Activated CD4-positive, alpha-beta T cell treated with anti-CD3 and anti-CD28 coated beads for 36 hours (primary cell): ENCODE measurements around the gene RAI14. TPM values are rescaled to one million over a fixed set of nuclear protein-coding genes. Genes with fewer than 3 reads are reported as not detected.
"Not testable (repeated sequence)": the region's sequence is repeated elsewhere in the genome, so short reads cannot be mapped to it uniquely, and the experiment has no call there.

Experiments
- ATAC-seq: fragments of 200-7000 bp; cut with Tn5 transposase; one replicate; pipeline ENCODE4 v1.10.0; 2021; ENCODE audit warnings: mild to moderate bottlenecking, moderate library complexity
- CTCF ChIA-PET: fragments of 350-600 bp; sonication (Branson Sonifier 250); formaldehyde crosslinking; loops from one replicate; lab custom pipeline; 2021; ENCODE audit warnings: antibody characterized with exemption; lab: Charles Lee
- POLR2A ChIA-PET: fragments of 350-600 bp; sonication (Branson Sonifier 250); formaldehyde crosslinking; loops from one replicate; lab custom pipeline; 2021; ENCODE audit warnings: antibody characterized with exemption, inconsistent platforms; lab: Charles Lee
- DNase-seq: peaks from one replicate; pipeline ENCODE4 v3.0.0-alpha.2; 2020
- H3K27ac Mint-ChIP-seq: one replicate; pipeline ENCODE4 v1.8.0; 2021; ENCODE audit warnings: mixed read lengths
- H3K27me3 Mint-ChIP-seq: one replicate; pipeline ENCODE4 v1.8.0; 2021; ENCODE audit warnings: mixed read lengths
- H3K36me3 Mint-ChIP-seq: one replicate; pipeline ENCODE4 v1.8.0; 2021; ENCODE audit warnings: low read depth, mixed read lengths
- H3K4me1 Mint-ChIP-seq: one replicate; pipeline ENCODE4 v1.8.0; 2021; ENCODE audit warnings: mixed read lengths
- H3K4me3 Mint-ChIP-seq: one replicate; pipeline ENCODE4 v1.8.0; 2021; ENCODE audit warnings: mild to moderate bottlenecking, moderate library complexity, mixed read lengths
- H3K9me3 Mint-ChIP-seq: one replicate; pipeline ENCODE4 v1.8.0; 2021; ENCODE audit warnings: low read depth, mixed read lengths
- intact Hi-C, 2 experiments: fragments of 100-400 bp; cut with DNase I in 1 of 2; cut with micrococcal nuclease in 1 of 2; formaldehyde crosslinking; loops; one replicate each; pipeline versions ENCODE4 v1.14.2 to v1.15.1; 2022 to 2024; cut with DNase I, micrococcal nuclease
- total RNA-seq, 2 experiments: library from RNA; stranded (reverse); gene quantifications; one replicate each; pipeline ENCODE4 v1.2.3, GENCODE V29; 2021

Gene RAI14
- total RNA-seq, 2 experiments from 2014 or later, result 4.5 to 7.1 TPM

DNA sequence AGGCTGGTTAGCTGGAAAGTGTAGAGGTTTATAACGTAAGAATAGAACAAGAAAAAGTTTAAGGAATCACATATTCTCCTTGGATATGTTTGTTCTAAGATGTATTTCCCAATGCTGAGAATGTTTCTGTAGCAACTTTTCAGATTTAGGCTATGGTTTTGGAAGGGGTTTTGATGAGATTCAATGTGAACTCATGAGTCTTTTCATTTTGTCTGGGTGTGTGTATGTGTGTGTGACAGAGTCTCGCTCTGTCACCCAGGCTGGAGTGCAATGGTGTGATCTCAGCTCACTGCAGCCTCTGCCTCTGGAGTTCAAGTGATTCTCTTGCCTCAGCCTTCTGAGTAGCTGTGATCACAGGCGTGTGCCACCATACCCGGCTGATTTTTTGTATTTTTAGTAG, 38.6 kb downstream of the RAI14 start:
- DNase-seq (no peak), ATAC-seq (no peak)
- Mint-ChIP-seq H3K4me1 (peaks cover 16% of the 10 kb centered on the region), H3K36me3 (no peaks in the 10 kb centered on the region), H3K9me3 (no peaks in the 10 kb centered on the region), H3K27me3 (no peaks in the 10 kb centered on the region), H3K4me3 (no peak overlapping the region), H3K27ac (no peak overlapping the region)
- intact Hi-C loops, result no loop called here
- POLR2A ChIA-PET, result no interaction called here
- CTCF ChIA-PET, result interaction anchor here (1.1 kb wide), 1 partner anchor 209 kb away, joined by 3 read pairs; no protein-coding TSS in a partner anchor

GRCh38 chr5:34695275-34696027, 39.3 kb downstream of the RAI14 start:
- Mint-ChIP-seq H3K9me3 (no peaks in the 10 kb centered on the region), H3K27ac (no peak overlapping the region), H3K27me3 (no peaks in the 10 kb centered on the region), H3K36me3 (no peaks in the 10 kb centered on the region), H3K4me1 (peaks cover 16% of the 10 kb centered on the region), H3K4me3 (no peak overlapping the region)
- ChIA-PET CTCF (no interaction called here), POLR2A (no interaction called here)
- ATAC-seq (peak; percentile 86), DNase-seq (no peak)
- intact Hi-C loops, result no loop called here

DNA sequence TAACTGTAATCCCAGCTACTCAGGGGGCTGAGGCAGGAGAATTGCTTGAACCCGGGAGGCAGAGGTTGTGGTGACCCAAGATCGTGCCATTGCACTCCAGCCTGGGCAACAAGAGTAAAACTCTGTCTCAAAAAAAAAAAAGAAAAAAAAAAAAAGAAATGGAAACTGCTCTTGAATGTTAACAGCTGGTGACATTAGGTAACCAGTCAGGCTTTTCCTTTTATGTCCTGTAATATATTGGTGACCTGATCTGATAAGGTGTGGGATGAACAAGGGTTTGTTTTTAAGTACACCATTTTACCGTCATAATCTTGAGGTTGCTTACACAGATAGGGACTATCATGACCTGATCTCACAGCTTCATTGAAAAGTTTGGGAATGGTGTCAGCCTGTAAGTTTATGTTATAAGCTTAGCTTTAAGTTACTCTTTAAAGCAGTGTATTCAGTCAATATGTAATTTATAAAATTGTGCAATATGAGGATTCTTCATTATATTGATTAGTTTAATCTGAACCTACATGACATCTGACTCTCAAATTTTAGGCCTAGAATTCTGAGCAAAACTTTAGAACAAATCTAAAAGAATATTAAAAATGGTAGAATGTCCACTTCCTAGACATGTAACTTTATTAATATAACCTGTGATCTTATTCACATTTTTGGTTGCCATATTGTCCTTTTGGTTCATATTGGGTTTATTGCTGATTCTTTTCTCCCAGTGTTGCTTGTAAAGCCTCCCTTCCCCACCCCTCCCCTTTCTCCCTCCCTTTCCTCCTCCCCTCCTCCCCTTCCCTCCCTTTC, 41.4 kb downstream of the RAI14 start:
- no peak overlapping the region for H3K4me3 Mint-ChIP-seq
- intact Hi-C loops, result no loop called here
- no peaks in the 10 kb centered on the region for H3K27me3 Mint-ChIP-seq
- ATAC-seq (no peak), DNase-seq (no peak)
- ChIA-PET CTCF (interaction anchor here (0.6 to 0.9 kb wide), 2 partner anchors 9 to 89 kb away, joined by 3 read pairs; no protein-coding TSS in a partner anchor), POLR2A (interaction anchor here (0.7 kb wide), 1 partner anchor 1479 kb away, joined by 3 read pairs; no protein-coding TSS in a partner anchor)
- no peaks in the 10 kb centered on the region for H3K9me3 Mint-ChIP-seq
- peaks cover 16% of the 10 kb centered on the region for H3K4me1 Mint-ChIP-seq
- H3K27ac Mint-ChIP-seq, result no peak overlapping the region
- H3K36me3 Mint-ChIP-seq, result no peaks in the 10 kb centered on the region

GRCh38 chr5:34698109-34698419, 41.9 kb downstream of the RAI14 start:
- ChIA-PET CTCF (no interaction called here), POLR2A (interaction anchor here (0.7 kb wide), 1 partner anchor 27 kb away, joined by 3 read pairs; no protein-coding TSS in a partner anchor)
- H3K27me3 Mint-ChIP-seq, result no peaks in the 10 kb centered on the region
- ATAC-seq, result no peak
- no peak overlapping the region for H3K27ac Mint-ChIP-seq
- intact Hi-C loops, result no loop called here
- H3K4me1 Mint-ChIP-seq, result peaks cover 16% of the 10 kb centered on the region
- H3K9me3 Mint-ChIP-seq, result no peaks in the 10 kb centered on the region
- H3K4me3 Mint-ChIP-seq, result no peak overlapping the region
- H3K36me3 Mint-ChIP-seq, result no peaks in the 10 kb centered on the region
- DNase-seq, result no peak

DNA sequence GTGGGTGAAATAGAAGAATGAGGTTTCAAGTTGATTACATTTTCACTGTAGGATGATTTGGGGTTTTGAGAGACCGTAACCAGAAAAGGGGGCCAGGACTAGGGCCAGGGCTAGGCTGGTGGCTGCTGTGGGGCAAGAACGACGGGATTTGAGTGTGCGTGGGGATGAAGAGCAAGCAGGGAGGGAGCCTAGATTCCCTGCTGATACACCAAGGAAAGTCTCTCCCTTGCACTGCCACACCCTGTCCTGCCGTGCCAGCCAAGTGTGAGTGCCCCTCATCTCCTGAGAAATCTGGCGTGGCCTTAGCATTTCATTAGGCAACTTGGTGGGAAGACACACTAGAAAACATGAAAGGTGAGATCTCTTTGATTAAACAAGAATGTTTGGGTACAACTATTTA, 42.6 kb downstream of the RAI14 start:
- no peak overlapping the region for H3K4me3 Mint-ChIP-seq
- H3K9me3 Mint-ChIP-seq, result no peaks in the 10 kb centered on the region
- intact Hi-C loops, result no loop called here
- H3K4me1 Mint-ChIP-seq, result peaks cover 14% of the 10 kb centered on the region
- ChIA-PET POLR2A (interaction anchor here (0.7 kb wide), 1 partner anchor 26 kb away, joined by 3 read pairs; no protein-coding TSS in a partner anchor), CTCF (no interaction called here)
- H3K27me3 Mint-ChIP-seq, result no peaks in the 10 kb centered on the region
- DNase-seq (no peak), ATAC-seq (no peak)
- no peak overlapping the region for H3K27ac Mint-ChIP-seq
- H3K36me3 Mint-ChIP-seq, result no peaks in the 10 kb centered on the region

DNA sequence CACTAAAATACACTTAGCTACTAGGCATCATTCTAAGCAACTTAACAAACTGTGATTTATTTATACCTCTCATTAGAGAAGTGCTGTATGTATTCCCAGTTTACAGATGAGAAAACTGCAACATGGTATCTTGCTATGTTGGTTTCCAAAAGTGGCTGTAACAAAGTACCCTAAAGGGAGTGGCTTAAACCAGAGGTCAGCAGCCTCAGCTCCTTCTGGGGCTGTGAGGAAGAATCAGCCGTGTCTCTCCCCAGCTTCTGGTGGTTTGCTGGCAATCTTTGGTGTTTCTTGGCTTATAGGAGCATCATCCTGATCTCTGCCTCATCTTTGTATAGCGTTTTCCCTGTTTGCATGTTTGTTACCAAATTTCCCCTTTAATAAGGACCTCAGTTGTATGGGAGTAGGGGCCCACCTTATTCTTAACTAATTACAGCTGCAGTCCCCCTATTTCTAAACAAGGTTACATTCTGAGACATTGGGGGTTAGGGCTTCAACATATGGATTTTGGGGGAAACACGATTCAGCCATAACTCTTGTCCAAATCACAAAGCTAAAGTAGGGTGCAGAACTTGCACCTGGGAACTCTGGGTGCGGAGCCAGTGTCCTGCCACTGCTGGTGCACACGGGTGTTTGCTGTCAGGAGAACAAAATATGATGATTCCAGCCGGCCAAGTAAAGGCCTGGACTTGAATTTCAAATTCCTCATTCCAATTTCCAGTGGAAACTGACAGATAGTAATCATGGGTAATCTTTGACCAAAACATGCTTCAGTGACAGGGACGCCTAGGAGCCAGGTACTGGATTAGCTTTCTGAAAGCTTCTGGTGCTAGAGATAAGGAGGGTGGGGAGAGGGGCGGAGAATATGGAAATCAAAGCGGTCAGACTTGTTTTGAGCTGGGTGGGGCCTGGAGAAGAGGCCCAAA, 43.3 kb downstream of the RAI14 start:
- ChIA-PET CTCF (interaction anchor here (0.6 kb wide), 1 partner anchor 10 kb away, joined by 4 read pairs; no protein-coding TSS in a partner anchor), POLR2A (no interaction called here)
- Mint-ChIP-seq H3K27me3 (no peaks in the 10 kb centered on the region), H3K4me1 (peaks cover 9% of the 10 kb centered on the region), H3K9me3 (no peaks in the 10 kb centered on the region), H3K27ac (no peak overlapping the region), H3K36me3 (no peaks in the 10 kb centered on the region), H3K4me3 (no peak overlapping the region)
- no peak for ATAC-seq
- intact Hi-C loops, result no loop called here
- no peak for DNase-seq

- H3K4me3 Mint-ChIP-seq, result no peak overlapping the region
- no peak for ATAC-seq
- ChIA-PET CTCF (interaction anchor here (0.6 kb wide), 2 partner anchors 10 to 225 kb away, joined by 3 to 4 read pairs; no protein-coding TSS in a partner anchor), POLR2A (no interaction called here)
- no peak overlapping the region for H3K27ac Mint-ChIP-seq
- intact Hi-C loops, result no loop called here
- no peaks in the 10 kb centered on the region for H3K36me3 Mint-ChIP-seq
- no peaks in the 10 kb centered on the region for H3K9me3 Mint-ChIP-seq
- H3K4me1 Mint-ChIP-seq, result peaks cover 3% of the 10 kb centered on the region
- no peaks in the 10 kb centered on the region for H3K27me3 Mint-ChIP-seq
- no peak for DNase-seq
Observed at GRCh38 chr5:34700078-34700452, 43.9 kb downstream of the RAI14 start.

GRCh38 chr5:34701442-34701841, 45.3 kb downstream of the RAI14 start:
- POLR2A ChIA-PET, H3K9me3 Mint-ChIP-seq, intact Hi-C loops, H3K27me3 Mint-ChIP-seq, H3K36me3 Mint-ChIP-seq, H3K4me1 Mint-ChIP-seq, H3K4me3 Mint-ChIP-seq, CTCF ChIA-PET, H3K27ac Mint-ChIP-seq, ATAC-seq, DNase-seq: not testable (repeated sequence)

DNA sequence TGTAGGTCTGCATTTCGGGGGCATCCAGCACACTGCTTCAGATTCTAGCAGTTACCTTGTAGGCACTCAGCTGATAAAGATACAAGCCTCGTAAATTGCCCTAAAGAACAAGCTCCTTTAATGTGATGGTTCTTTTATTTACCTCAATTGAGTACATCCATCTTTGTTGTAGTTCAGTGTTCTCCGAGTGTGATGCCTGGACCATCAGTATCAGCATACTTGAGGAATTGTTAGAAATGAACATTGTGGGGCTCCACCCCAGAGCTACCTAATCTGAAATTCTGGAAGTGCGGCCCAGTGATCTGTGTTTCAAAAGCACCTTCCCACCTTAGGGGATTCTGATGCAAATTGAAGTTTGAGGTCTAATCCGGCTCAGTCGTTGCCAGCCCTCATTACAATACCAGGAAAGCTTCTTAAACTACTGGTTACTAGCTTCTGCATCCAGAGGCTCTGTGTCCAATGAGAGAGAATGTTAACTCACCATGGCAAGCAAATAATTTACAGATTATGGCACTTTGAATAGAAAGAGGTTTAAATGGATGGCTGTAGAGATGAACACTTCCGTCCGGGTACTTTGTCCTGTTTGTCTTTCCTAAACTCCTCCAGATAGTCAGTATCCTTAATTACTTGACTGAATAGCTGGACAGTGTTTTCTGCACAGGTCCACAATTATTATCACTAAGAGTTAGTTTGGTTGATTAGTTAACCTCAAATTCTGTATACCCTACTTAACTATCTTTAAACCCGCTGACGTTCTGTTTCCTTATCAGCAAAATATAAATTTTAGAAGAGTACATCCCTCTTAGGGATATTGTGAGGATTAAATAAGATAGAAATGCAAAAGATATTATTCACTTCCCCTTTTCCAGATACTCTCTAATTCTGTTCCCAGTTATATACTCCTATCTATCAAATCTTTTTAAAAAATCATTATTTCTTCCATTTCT, 47.9 kb downstream of the RAI14 start:
- Mint-ChIP-seq H3K27me3 (no peaks in the 10 kb centered on the region), H3K9me3 (no peaks in the 10 kb centered on the region), H3K36me3 (no peaks in the 10 kb centered on the region), H3K4me3 (no peak overlapping the region), H3K27ac (no peak overlapping the region), H3K4me1 (no peaks in the 10 kb centered on the region)
- POLR2A ChIA-PET, result no interaction called here
- DNase-seq (no peak), ATAC-seq (no peak)
- CTCF ChIA-PET, result interaction anchor here (0.8 to 1.1 kb wide), 3 partner anchors 15 to 299 kb away, joined by 3 to 4 read pairs (median 3); no protein-coding TSS in a partner anchor
- intact Hi-C loops, result no loop called here

DNA sequence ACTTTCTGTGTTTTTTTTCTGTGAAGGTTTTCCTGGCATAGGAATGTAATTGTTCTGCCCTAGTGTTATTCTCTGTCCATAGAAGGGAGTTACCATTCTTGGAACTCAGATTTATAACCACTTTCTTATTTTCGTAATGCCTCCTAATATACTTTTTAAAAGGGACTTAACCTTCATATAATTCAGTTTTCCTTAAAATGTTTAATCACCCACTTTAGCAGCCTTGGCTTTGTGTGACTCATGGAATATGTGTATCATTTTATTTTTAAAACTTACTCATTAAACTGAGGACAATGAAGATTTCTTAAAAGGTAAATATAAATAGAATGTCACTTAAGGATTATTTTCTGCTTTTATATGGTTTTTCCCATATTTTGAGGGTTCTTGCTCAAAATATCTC, 50.0 kb downstream of the RAI14 start:
- intact Hi-C loops, result no loop called here
- ChIA-PET CTCF (no interaction called here), POLR2A (no interaction called here)
- DNase-seq, result no peak
- H3K4me3 Mint-ChIP-seq, result no peak overlapping the region
- no peak for ATAC-seq
- H3K9me3 Mint-ChIP-seq, result no peaks in the 10 kb centered on the region
- no peaks in the 10 kb centered on the region for H3K27me3 Mint-ChIP-seq
- H3K4me1 Mint-ChIP-seq, result no peaks in the 10 kb centered on the region
- H3K36me3 Mint-ChIP-seq, result no peaks in the 10 kb centered on the region
- H3K27ac Mint-ChIP-seq, result no peak overlapping the region
